Measurements from ENCODE around the gene ITGB7.
"Not testable (repeated sequence)": the region's sequence is repeated elsewhere in the genome, so short reads cannot be mapped to it uniquely, and the experiment has no call there.

The ITGB7 gene

DNA sequence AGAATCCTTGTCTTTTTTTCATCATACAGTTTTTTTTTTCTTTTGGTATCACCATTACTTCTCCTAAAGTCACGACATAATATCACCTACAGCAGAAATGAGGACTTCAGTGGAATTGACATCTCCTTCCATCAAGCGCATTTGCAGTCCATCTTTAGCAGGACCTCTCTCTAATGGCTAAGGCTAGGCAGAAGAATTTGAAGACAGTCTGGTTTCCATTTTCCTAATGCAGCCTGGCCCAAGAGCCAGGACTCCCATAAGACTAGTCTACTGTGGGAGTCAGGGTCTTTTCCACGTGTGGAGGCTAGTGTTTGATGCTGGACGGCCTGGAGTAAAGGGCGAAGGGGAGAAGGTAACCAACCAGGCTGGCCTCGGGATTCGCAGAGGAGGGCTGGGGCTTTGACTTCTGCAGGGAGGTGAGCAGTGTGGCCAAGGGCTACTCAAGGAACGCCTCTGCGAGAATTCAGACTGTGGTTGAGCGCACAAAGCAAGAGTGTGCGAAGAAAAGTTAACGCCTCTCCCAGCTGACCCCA, 27.3 kb downstream of the ITGB7 start:
- no peak for DNase-seq (ENCODE audit: low spot score)

DNA sequence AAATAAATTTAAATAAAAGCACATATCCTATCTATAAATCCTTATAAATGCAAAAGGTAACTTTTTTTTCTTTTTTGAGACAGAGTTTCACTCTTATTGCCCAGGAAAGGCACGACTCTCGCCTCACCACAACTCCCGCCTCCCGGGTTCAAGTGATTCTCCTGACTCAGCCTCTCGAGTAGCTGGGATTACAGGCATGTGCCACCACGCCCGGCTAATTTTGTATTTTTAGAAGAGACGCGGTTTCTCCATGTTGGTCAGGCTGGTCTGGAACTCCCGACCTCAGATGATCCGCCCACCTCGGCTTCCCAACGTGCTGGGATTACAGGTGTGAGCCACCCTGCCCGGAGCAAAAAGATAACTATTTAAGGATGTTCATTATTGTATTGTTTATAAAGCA, 28.2 kb downstream of the ITGB7 start:
- not testable (repeated sequence) for DNase-seq (ENCODE audit: low spot score)

DNA sequence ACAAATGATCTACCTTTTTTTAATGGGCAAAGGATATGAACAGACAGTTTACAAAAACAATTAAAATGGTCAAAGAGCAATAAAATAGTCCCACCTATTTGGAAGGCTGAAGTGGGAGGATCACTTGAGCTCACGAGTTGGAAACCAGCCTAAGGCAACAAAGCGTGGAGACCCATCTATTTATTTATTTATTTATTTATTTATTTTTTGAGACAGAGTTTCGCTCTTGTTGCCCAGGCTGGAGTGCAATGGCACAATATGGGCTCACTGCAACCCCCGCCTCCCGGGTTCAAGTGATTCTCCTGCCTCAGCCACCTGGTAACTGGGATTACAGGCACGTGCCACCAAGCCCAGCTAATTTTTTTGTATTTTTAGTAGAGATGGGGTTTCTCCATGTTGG, 29.6 kb downstream of the ITGB7 start:
- DNase-seq (ENCODE audit: low spot score) = not testable (repeated sequence)

DNA sequence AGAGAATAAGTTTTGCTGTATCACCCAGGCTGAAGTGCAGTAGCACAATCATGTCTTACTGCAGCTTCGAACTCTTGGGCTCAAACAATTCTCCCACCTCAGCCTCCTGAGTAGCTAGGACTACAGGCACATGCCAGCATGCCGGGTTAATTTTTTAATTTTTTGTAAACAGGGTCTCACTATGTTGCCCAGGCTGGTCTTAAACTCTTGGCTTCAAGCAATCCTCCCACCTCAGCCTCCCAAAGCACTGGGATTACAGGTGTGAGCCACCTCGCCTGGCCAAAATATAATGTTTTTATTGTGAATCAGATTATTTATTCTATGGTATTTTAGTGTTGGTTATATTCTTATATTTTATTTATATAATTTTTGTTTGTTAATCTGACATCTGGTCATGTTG, 30.3 kb downstream of the ITGB7 start:
- DNase-seq (ENCODE audit: low spot score) = no peak

- DNase-seq (ENCODE audit: low spot score) = no peak
These were observed 32.1 kb downstream of the ITGB7 start for GRCh38 chr12:53174881-53175491.

GRCh38 chr12:53173085-53173715, 33.9 kb downstream of the ITGB7 start:
- no peak for DNase-seq (ENCODE audit: low spot score)

DNA sequence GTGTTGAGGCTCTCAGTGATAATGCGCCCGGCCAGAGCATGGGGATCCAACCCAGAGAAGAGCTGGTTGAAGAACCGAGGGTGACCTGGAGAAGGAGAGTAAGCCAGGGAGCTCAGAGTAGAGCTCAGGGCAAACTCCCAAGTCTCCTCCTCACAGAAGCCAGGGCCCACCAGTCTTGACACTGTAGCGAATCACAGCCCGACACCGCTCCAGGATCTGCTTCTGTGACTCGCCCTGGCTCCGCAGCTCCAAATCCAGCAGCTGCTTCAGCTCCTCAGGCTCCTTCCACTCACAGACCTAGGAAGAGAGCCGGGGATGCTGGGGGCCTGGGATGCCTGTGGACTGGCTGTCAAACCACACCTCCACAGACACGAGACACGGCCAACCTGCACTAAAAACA, 34.7 kb downstream of the ITGB7 start:
- no peak for DNase-seq (ENCODE audit: low spot score)

DNA sequence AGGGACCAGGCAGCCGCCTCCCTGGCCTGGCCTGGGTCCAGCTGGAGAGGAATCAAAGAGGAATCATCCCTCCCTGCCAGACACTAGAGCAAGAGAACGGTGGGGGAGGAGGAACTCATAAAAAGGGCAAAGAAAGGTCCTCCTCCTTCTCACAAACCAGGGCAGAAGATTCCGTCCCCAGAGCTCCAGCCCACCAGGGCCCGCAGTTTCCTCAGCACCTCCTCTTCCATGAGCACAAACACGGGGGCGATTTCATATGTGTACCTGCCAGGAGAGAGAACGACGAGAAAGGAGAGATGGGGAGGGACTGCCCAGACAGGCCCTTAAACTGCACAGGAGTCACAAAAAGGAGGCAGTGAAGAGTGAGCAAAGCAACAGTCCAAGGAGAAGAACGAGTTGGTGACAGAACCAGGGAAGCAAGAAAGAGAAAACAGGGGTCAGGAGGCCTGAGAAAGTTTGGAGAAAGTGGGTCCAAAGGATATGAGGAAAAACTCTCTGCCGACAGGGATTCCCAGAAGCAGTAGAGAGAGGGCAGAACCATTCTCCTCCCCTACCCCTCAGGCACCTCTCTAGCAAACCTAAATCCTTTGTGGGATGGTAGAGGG, 35.2 kb downstream of the ITGB7 start:
- DNase-seq (ENCODE audit: low spot score) = no peak

GRCh38 chr12:53170876-53171724, 36.0 kb downstream of the ITGB7 start:
- DNase-seq (ENCODE audit: low spot score) = peak; percentile 37

DNA sequence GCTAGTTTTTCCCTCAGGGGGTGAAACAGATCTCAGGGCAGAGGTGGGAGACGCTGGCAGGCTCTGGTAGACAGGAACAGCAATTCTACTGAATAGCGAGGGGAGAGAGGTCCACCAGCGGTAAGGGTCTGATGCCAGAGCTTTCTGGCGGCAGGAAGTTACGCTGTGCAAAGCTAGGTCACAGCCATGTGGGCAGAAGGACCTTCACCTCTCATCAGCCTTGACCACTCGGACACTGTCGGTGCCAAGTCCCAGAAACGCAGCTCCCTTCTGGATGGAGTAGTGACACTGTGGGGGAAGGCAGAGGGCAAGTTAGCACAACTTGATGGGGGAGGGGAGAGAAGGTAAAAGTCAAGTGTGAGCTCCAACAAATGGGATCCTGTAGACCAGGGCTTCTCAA, 36.8 kb downstream of the ITGB7 start:
- no peak for DNase-seq (ENCODE audit: low spot score)

DNA sequence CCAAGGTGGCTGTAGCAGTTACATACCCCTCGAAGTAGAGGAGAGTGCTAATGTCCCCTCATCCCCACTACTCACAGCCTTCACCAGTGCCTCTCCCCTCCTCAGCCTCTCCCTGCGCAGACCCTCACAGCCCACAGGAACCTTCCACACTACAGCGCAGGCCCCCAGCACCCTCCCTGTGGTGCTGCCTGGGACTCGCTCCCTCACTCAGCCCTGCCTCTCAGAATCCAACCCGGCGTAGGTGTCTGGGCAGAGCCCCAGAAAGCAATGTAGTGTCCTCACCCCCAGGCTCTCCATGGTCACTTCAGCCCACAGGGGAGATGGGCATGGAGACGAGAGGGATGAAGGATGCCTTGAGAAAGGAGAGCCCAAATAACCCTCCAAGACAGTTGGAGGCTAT, 37.4 kb downstream of the ITGB7 start:
- no peak for DNase-seq (ENCODE audit: low spot score)

DNA sequence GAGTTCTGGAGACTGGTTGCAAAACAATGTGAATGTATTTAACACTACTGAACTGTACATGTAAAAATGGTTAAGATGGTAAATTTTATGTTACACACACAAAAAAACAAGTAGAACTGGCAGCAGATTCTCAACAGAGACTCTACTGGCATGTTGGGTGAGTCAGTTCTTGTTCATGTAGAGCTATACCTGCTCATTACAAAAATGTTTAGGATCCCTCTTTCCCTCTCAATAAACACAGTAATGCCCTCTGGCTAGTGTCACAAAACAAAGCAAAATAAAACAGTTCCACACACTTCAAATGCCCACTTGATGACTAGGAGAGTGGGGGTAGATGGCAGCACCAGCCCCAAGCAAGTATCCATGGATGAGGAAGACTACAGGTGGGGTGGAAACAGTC, 40.2 kb downstream of the ITGB7 start:
- no peak for DNase-seq (ENCODE audit: low spot score)

DNA sequence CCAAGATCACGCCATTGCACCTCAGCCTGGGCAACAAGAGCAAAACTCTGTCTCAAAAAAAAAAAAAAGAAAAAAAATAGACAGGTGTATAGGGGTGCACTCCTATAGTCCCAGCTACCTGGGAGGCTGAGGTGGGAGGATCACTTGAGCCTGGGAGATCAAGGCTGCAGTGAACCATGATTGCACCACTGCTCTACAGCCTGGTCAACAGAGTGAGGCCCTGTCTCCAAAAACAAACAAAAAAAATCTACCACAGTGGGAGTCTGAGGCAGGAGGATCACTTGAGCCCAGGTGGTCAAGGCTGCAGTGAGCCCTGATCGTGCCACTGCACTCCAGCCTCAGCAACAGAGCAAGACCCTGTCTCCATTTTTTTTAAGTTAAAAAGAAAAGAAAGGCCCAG, 44.0 kb downstream of the ITGB7 start:
- DNase-seq (ENCODE audit: low spot score) = not testable (repeated sequence)

DNA sequence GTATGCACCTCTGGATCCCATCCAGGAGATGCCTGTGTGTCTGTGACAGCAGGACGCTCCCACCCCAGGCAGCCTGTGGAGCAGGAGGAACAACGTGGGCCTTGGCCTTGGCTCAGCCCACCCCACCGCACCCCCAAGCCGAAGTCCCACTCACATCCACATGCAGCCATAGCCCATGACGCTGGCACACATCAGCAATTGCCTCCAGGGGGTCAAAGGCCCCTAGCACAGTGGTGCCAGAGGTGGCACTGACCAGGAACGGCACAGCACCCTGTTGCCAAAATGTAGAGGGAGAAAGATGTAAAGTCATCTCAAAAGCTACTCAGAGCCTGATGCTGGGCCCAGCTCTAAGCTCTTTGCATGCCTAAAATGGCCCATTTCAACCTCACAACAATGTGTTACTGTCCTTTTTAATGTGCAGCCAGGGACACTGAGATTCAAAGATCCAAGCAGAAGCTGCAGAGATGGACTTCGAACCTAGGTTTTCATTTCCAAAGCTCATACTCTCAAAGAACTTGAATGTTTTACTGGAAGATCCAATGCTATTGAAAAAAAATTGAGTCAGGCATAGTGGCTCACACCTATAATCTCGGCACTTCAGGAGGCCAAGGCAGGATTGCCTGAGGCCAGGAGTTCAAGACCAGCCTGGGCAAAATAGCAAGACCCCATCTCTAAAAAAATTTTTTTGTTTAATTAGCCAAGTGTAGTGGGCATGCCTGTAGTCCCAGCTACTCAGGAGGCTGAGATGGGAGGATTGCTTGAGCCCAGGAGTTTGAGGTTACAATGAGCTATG, 45.7 kb downstream of the ITGB7 start:
- DNase-seq (ENCODE audit: low spot score) = no peak

GRCh38 chr12:53160673-53161072, 46.4 kb downstream of the ITGB7 start:
- no peak for DNase-seq (ENCODE audit: low spot score)

DNA sequence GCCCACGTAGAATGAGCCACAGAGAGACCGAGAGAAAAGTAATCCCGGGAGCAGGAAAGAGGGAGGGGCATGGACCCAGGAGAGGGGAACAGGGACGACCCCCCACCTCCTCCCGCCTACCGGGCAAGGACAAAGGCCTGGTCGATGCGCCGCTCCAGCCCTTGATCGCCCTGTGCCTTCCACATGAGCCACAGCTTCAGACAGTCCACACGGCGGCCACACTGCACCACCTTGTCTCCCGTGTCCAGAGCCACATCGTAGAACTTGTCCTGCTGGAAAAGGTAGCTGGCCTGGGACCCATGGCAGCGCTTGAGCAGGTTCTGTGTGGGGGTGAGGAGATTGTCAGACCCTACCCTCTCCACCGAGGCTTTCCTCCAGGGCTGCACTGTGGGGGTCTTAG, 47.1 kb downstream of the ITGB7 start:
- no peak for DNase-seq (ENCODE audit: low spot score)

DNA sequence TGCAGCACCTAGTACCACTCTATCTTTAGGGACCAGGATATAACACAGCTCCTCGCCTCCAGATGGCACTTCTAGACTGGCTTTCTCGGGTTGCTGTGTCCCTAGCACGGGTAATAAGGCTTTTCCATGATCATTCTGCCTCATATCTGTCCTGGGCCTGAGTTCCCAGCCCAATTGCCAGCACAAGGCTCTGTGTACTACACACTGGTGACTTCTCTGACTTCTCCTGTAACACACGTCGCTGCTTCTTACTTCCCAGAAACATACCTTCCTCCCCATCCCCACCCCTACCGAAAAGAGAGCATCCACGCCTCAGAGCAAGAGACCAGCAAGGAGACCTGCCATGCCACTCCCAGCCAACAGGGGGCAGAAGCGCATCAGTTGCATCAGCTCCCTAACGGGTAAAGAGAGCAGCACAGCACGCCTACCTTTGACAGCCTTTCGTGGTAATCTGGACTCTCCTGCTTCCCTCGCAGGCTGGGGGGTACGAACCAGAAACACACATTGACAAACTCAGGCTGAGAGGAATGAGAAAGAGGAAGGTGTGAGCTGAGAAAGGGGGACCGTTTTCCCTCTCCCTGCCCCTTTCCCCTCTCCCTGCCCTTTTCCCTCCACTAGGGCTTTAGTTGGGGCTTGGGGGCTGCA, 47.7 kb downstream of the ITGB7 start:
- peak; percentile 79 for DNase-seq (ENCODE audit: low spot score)

DNA sequence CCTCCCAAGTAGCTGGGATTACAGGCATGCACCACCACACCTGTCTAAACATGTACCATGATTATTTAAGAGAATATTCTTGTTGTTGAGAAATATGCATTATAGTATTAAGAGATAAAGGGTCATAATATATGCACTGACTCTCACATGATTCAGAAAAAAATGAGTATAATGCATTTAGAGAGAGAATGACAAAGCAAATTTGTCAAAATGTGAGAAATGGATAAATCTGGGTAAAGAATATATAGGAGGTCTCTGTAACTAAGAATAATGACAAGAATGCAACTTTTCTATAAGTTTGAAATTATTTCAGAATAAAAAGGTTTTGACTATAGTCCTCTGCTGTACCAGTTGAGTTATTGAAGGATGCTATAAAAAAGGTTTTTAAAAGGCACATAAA, 54.7 kb downstream of the ITGB7 start:
- DNase-seq (ENCODE audit: low spot score) = no peak

DNA sequence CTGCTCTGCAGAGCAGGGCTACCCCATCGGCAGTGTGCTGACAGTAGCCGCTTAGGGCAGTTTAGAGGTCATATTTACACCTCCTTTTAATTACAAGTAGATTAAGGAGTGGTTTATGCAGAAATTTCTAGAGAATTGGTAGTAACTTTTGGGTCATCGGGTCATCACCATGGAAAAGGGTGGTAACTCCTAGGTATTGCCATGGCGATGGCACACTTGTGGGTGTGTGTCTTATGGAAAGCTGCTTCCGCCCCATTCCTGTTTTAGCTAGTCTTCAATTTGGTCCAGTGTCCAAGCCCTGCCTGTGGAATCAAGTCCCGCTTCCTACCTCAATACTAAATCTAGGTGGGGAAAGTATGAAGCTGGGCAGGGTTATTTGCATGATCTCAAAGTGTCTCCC, 56.0 kb downstream of the ITGB7 start:
- no peak for DNase-seq (ENCODE audit: low spot score)

GRCh38 chr12:53147653-53148052, 59.4 kb downstream of the ITGB7 start:
- DNase-seq (ENCODE audit: low spot score) = no peak

DNA sequence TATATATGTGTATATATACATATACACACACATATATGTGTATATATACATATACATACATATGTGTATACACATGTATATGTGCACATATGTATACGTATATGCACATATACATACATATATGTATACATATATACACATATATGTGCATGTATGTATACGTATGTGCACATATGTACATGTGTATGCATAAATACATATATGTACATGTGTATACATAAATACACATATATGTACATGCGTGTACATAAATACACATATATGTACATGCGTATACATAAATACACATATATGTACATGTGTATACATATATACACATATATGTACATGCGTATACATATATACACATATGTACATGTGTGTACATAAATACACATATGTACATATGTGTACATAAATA, 59.9 kb downstream of the ITGB7 start:
- DNase-seq (ENCODE audit: low spot score) = no peak
